DOHH2 (cell line): Measurements from ENCODE around the gene PRKCE.

Source experiments
- H3F3A ChIP-seq: fragments of 200-600 bp; sonication (generic), shearing (Covaris generic); 2 replicates; pipeline ENCODE4 v1.6.0; 2016; ENCODE audit warnings: antibody characterized with exemption, mild to moderate bottlenecking; ENCODE audit not compliant: control insufficient read depth, insufficient read depth
- H3K27ac ChIP-seq: fragments of 200-600 bp; sonication (generic); 2 replicates; pipeline ENCODE4 v1.5.1; 2014; ENCODE audit warnings: low read depth, mild to moderate bottlenecking, low read length, moderate library complexity
- H3K27me3 ChIP-seq: fragments of 200-600 bp; sonication (generic); 2 replicates; pipeline ENCODE4 v1.6.1; 2014; ENCODE audit warnings: mild to moderate bottlenecking, low read length, mixed read lengths; ENCODE audit not compliant: control insufficient read depth
- H3K36me3 ChIP-seq: fragments of 200-600 bp; sonication (generic); 2 replicates; pipeline ENCODE4 v1.6.1; 2014; ENCODE audit warnings: mild to moderate bottlenecking, low read length, moderate library complexity, mixed read lengths; ENCODE audit not compliant: control insufficient read depth
- H3K4me1 ChIP-seq: fragments of 200-600 bp; sonication (generic); 2 replicates; pipeline ENCODE4 v1.6.1; 2014; ENCODE audit warnings: mild to moderate bottlenecking, low read length, mixed read lengths; ENCODE audit not compliant: control insufficient read depth
- H3K4me2 ChIP-seq: fragments of 200-600 bp; sonication (generic); 2 replicates; pipeline ENCODE4 v1.6.0; 2014; ENCODE audit warnings: mild to moderate bottlenecking, low read length, moderate library complexity
- H3K4me3 ChIP-seq: fragments of 200-600 bp; sonication (generic); 2 replicates; pipeline ENCODE4 v1.5.1; 2014; ENCODE audit warnings: mild to moderate bottlenecking, low read length, mixed read lengths
- H3K79me2 ChIP-seq: fragments of 200-600 bp; sonication (generic); 2 replicates; pipeline ENCODE4 v1.6.1; 2014; ENCODE audit warnings: mild to moderate bottlenecking, low read length, mixed read lengths; ENCODE audit not compliant: control insufficient read depth
- H3K9me2 ChIP-seq: fragments of 200-600 bp; sonication (generic); replicated peaks from 2 replicates; pipeline ENCODE4 v1.6.1; 2014; ENCODE audit warnings: mild to moderate bottlenecking, low read length, mixed read lengths; ENCODE audit not compliant: control insufficient read depth
- H3K9me3 ChIP-seq: fragments of 200-600 bp; sonication (generic); 2 replicates; pipeline ENCODE4 v1.6.1; 2014; ENCODE audit warnings: antibody characterized with exemption, low read length, mixed read lengths; ENCODE audit not compliant: control insufficient read depth, insufficient read depth
- H4K20me1 ChIP-seq: fragments of 200-600 bp; sonication (generic); 2 replicates; pipeline ENCODE4 v1.6.0; 2014; ENCODE audit warnings: low read depth, mild to moderate bottlenecking, antibody characterized with exemption, low read length, moderate library complexity; ENCODE audit not compliant: control insufficient read depth, insufficient read depth
- CTCF ChIP-seq: fragments of 200-600 bp; sonication (generic); IDR thresholded peaks from one replicate; pipeline ENCODE4 v1.5.1; 2014; ENCODE audit warnings: antibody characterized with exemption, mild to moderate bottlenecking, low read depth, low read length; ENCODE audit not compliant: poor library complexity, severe bottlenecking
- EZH2phosphoT487 ChIP-seq: fragments of 200-600 bp; sonication (generic); IDR thresholded peaks from 2 replicates; pipeline ENCODE4 v1.6.1; 2017; ENCODE audit warnings: borderline replicate concordance, mild to moderate bottlenecking, antibody characterized with exemption, low read length, moderate library complexity, mixed read lengths

PRKCE gene

GRCh38 chr2:45651415-45652089, at the start of gene PRKCE:
Gene PRKCE (plus strand): TSS chr2:45651675.
- Histone ChIP-seq H3K9me2 (no peaks in the 10 kb centered on the region), H3K4me1 (peaks cover 23% of the 10 kb centered on the region), H3K27ac (peak within 1 kb of the TSS; percentile 32; the same call in 1 of the 2 replicates), H4K20me1 (0 out of 2 replicates have a peak, but pooled peaks cover 4% of the 10 kb centered on the region), H3K4me3 (peak within 1 kb of the TSS; percentile 96), H3K27me3 (peaks cover 40% of the 10 kb centered on the region), H3K79me2 (peaks cover 14% of the 10 kb centered on the region; the same call in 1 of the 2 replicates), H3K36me3 (no peaks in the 10 kb centered on the region), H3K4me2 (peak within 1 kb of the TSS; percentile 99), H3K9me3 (no peaks in the 10 kb centered on the region), H3F3A (peaks cover 8% of the 10 kb centered on the region; the same call in 1 of the 2 replicates)
- TF ChIP-seq CTCF (no peak), EZH2phosphoT487 (no peak; the same call in 1 of the 2 replicates)

- Histone ChIP-seq H3K4me2 (no peak overlapping the region), H3K79me2 (peaks cover 5% of the 10 kb centered on the region), H3K27ac (no peak overlapping the region), H3K36me3 (peaks cover 30% of the 10 kb centered on the region), H3K4me1 (no peaks in the 10 kb centered on the region), H3K4me3 (no peak overlapping the region), H3F3A (no peaks in the 10 kb centered on the region), H3K9me3 (no peaks in the 10 kb centered on the region), H3K27me3 (no peaks in the 10 kb centered on the region), H4K20me1 (no peaks in the 10 kb centered on the region), H3K9me2 (no peaks in the 10 kb centered on the region)
- TF ChIP-seq EZH2phosphoT487 (no peak), CTCF (no peak)
Observed at GRCh38 chr2:45602624-45603023, 48.9 kb upstream of the PRKCE start.

- Histone ChIP-seq H3K36me3 (peaks cover 17% of the 10 kb centered on the region), H3K4me2 (no peak overlapping the region)
- TF ChIP-seq CTCF: no peak
- no peak for TF ChIP-seq EZH2phosphoT487
Observed at GRCh38 chr2:45605116-45605515, 46.4 kb upstream of the PRKCE start.

More at GRCh38 chr2:45605116-45605515, 46.4 kb upstream of the PRKCE start:
- no peak overlapping the region for H3K4me3 ChIP-seq
- H3K9me3 ChIP-seq: no peaks in the 10 kb centered on the region
- H3K9me2 ChIP-seq: no peaks in the 10 kb centered on the region
- peaks cover 9% of the 10 kb centered on the region for H3K4me1 ChIP-seq
- H3K27me3 ChIP-seq: no peaks in the 10 kb centered on the region
- peaks cover 27% of the 10 kb centered on the region for H3K79me2 ChIP-seq
- H4K20me1 ChIP-seq: no peaks in the 10 kb centered on the region
- no peaks in the 10 kb centered on the region for H3F3A ChIP-seq
- no peak overlapping the region for H3K27ac ChIP-seq
